Spleen (tissue), 11 donors: Measurements from ENCODE around the gene GARNL3. TPM values are rescaled to one million over a fixed set of nuclear protein-coding genes. Genes with fewer than 3 reads are reported as not detected.
A peak's percentile ranks its signal among the peaks of the same experiment; 100 is the strongest.

Source experiments
- DNase-seq: peaks from one replicate; pipeline ENCODE4 v3.0.0-alpha.2; 2020
- H3K27ac ChIP-seq, 8 donors: fragments of 200-600 bp; sonication (generic) in 7 of 8; 1 replicate in 4 of 8; 2 replicates in 4 of 8; pipeline versions ENCODE4 v1.5.0 to v1.8.0; 2016 to 2021; ENCODE audit warnings: inconsistent platforms in 4 of 8, mild to moderate bottlenecking in 4 of 8, moderate library complexity in 1 of 8
- H3K27me3 ChIP-seq, 7 donors: fragments of 200-600 bp; sonication (generic) in 6 of 7; replicated peaks in 1 of 7; 1 replicate in 4 of 7; 2 replicates in 3 of 7; pipeline versions ENCODE4 v1.5.0 to v1.8.0; 2016 to 2021; ENCODE audit warnings: inconsistent platforms in 3 of 7, mild to moderate bottlenecking in 1 of 7
- H3K36me3 ChIP-seq, 6 donors: fragments of 200-600 bp; sonication (generic) in 5 of 6; 1 replicate in 4 of 6; 2 replicates in 2 of 6; pipeline versions ENCODE4 v1.5.0 to v1.8.0; 2016 to 2021; ENCODE audit warnings: inconsistent platforms in 2 of 6
- H3K4me1 ChIP-seq, 6 donors: fragments of 200-600 bp; sonication (generic) in 5 of 6; 1 replicate in 3 of 6; 2 replicates in 3 of 6; pipeline versions ENCODE4 v1.5.0 to v1.8.0; 2016 to 2021; ENCODE audit warnings: inconsistent platforms in 3 of 6
- H3K4me3 ChIP-seq, 8 donors: fragments of 200-600 bp; sonication (generic) in 7 of 8; 1 replicate in 4 of 8; 2 replicates in 4 of 8; pipeline versions ENCODE4 v1.5.0 to v1.8.0; 2016 to 2021; ENCODE audit warnings: inconsistent platforms in 4 of 8, mild to moderate bottlenecking in 4 of 8, moderate library complexity in 2 of 8
- H3K9me3 ChIP-seq, 8 donors: fragments of 200-600 bp; sonication (generic) in 7 of 8; 1 replicate in 4 of 8; 2 replicates in 4 of 8; pipeline versions ENCODE4 v1.5.0 to v1.8.0; 2016 to 2021; ENCODE audit warnings: inconsistent platforms in 4 of 8
- POLR2A ChIP-seq, 3 donors: fragments of 450-650 bp; IDR thresholded peaks; one replicate each; pipeline ENCODE4 v1.5.1; 2017; ENCODE audit warnings: antibody characterized with exemption in 3 of 3, mild to moderate bottlenecking in 1 of 3
- POLR2AphosphoS5 ChIP-seq, 3 donors: sonication (generic); formaldehyde crosslinking; IDR thresholded peaks; one replicate each; pipeline ENCODE4 v1.5.1; 2017; ENCODE audit warnings: antibody characterized with exemption in 3 of 3
- WGBS, 5 donors: extraction: QIAGEN DNeasy Blood & Tissue Kit in 3 of 5; methylation state at CpG; one replicate each; pipeline versions ENCODE4 v1.1.5 to v1.1.7; 2013 to 2018; 5-methylcytosine and 5-hydroxymethylcytosine counted together
- intact Hi-C: fragments of 100-400 bp; cut with DNase I; formaldehyde crosslinking; loops from one replicate; pipeline ENCODE4 v1.15.0; 2023; ENCODE audit warnings: low total_unique reads
- polyA plus RNA-seq, 3 donors: library from polyadenylated mRNA; stranded (reverse); fragments of 200-250 nt; gene quantifications; one replicate each; pipeline ENCODE4 v1.2.1, GENCODE V29; 2013
- total RNA-seq, 7 donors: library from RNA; depleted of rRNA in 3 of 7; stranded (reverse); fragments of >200 nt in 3 of 7; fragmentation: NEBNext Ultra II Directional in 4 of 7; extraction: Animal tissue kit (Norgen Biotek cat#: 25700) in 4 of 7; gene quantifications; one replicate each; pipeline versions ENCODE4 v1.1.0 to v1.2.1, GENCODE V29; 2016 to 2021
- TF ChIP-seq, protein P1 (sequence below), 11 experiments: fragments of 200-600 bp in 7 of 11; fragments of 450-650 bp in 4 of 11; sonication (generic) in 4 of 11; IDR thresholded peaks in 8 of 11; conservative IDR thresholded peaks in 3 of 11; 1 replicate in 7 of 11; 2 replicates in 4 of 11; pipeline versions ENCODE4 v1.4.0 to v1.8.0; 2016 to 2021; ENCODE audit warnings: antibody characterized with exemption in 11 of 11, inconsistent platforms in 4 of 11, mild to moderate bottlenecking in 1 of 11
- donor health status: healthy with polysubstance abuse.
- donor health status: DM: no; HTN: no; CAD: no; lungs with moderate emphysema.
- donor health status: DM: no; HTN: no; CAD: no.
- donor health status: Bipolar disorder and iron deficiency.
- donor health status: healthy.
- donor health status: DM: no; HTN: no; CAD: no.
- donor health status: DM: yes; HTN: yes; CAD: no.

The GARNL3 gene
- total and polyA plus RNA-seq, 10 donors: 2.1 to 14.7 (median 10.0) TPM

DNA sequence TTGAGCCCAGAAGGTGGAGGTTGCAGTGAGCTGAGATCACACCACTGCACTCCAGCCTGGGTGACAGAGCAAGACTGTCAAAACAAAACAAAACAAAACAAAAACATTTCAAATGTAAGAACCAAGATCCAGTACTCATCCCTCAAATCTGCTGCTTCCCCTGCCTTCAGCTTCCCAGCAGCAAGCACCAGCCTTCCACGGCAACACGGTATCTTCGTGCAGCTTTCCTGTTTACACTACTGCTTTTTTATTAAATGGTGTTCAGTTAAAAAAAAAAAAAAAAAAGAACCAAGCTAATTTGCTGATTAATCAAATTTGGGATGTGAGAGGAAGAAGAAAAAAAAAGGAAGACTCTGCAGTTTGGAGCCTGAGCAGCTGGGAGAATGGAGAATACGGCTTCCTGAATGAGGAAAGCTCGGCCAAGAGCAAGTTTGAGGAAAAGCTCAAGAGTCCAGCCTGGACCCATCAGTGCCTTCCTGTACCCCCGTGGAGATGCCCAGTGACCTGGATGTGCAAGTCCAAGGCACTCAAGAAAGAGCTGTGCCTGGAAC is 104.4 kb downstream of the GARNL3 start:
- 25 to 34% (median 29%) methylated on average over 6 of the region's 6 CpGs for WGBS, 5 donors
- H3K27me3 ChIP-seq: peaks cover 0 to 14% (median 0%) of the 10 kb centered on the region in 7 donors
- DNase-seq: peak; percentile 43
- peaks cover 0 to 12% (median 0%) of the 10 kb centered on the region in 6 donors for H3K36me3 ChIP-seq
- H3K4me3 ChIP-seq: no peak overlapping the region
- no peaks in the 10 kb centered on the region for H3K9me3 ChIP-seq
- no peak for TF ChIP-seq POLR2AphosphoS5 (IDR thresholded peaks at IDR 0.05)
- TF ChIP-seq POLR2A (IDR thresholded peaks at IDR 0.05): no peak
- TF ChIP-seq, protein P1, sequence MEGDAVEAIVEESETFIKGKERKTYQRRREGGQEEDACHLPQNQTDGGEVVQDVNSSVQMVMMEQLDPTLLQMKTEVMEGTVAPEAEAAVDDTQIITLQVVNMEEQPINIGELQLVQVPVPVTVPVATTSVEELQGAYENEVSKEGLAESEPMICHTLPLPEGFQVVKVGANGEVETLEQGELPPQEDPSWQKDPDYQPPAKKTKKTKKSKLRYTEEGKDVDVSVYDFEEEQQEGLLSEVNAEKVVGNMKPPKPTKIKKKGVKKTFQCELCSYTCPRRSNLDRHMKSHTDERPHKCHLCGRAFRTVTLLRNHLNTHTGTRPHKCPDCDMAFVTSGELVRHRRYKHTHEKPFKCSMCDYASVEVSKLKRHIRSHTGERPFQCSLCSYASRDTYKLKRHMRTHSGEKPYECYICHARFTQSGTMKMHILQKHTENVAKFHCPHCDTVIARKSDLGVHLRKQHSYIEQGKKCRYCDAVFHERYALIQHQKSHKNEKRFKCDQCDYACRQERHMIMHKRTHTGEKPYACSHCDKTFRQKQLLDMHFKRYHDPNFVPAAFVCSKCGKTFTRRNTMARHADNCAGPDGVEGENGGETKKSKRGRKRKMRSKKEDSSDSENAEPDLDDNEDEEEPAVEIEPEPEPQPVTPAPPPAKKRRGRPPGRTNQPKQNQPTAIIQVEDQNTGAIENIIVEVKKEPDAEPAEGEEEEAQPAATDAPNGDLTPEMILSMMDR (IDR thresholded peaks at IDR 0.05 in 8 of 11, conservative IDR thresholded peaks at IDR 0.05 in 3 of 11): no peak
- intact Hi-C loops: no loop called here
- H3K27ac ChIP-seq: peak overlapping the region in 4 of 8 donors; percentile 5 to 63 (median 40)
- peaks cover 0 to 17% (median 3%) of the 10 kb centered on the region in 6 donors for H3K4me1 ChIP-seq

DNA sequence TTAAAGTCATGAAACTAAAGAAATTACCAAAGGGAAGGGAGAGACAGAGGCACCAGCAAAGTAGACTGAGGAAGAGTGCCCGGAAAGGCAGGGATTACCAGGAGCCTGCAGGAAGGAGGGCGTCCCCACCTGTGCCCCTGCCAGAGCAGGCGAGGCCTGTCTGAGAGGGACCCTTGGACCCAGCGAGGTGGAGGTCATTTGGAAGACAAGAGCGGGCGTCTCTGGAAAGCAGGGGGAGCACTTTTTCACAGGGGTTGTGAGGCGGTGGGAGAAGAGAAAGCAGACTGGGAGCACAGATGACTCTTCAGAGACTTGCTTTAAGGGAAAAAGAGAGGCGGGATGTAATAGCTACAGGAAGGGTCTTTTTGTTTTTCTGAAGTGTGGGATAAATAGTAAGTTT is 104.9 kb downstream of the GARNL3 start:
- no peak overlapping the region for H3K4me3 ChIP-seq
- 77 to 89% (median 87%) methylated on average over 8 of the region's 8 CpGs for WGBS, 5 donors
- peak; percentile 36 for DNase-seq
- H3K9me3 ChIP-seq: no peaks in the 10 kb centered on the region
- TF ChIP-seq POLR2A (IDR thresholded peaks at IDR 0.05) (no peak), POLR2AphosphoS5 (IDR thresholded peaks at IDR 0.05) (no peak)
- TF ChIP-seq, protein P1 (IDR thresholded peaks at IDR 0.05 in 8 of 11, conservative IDR thresholded peaks at IDR 0.05 in 3 of 11): no peak
- H3K36me3 ChIP-seq: peaks cover 0 to 12% (median 0%) of the 10 kb centered on the region in 6 donors
- H3K27me3 ChIP-seq: peaks cover 0 to 16% (median 0%) of the 10 kb centered on the region in 7 donors
- intact Hi-C loops: no loop called here
- peaks cover 0 to 17% (median 3%) of the 10 kb centered on the region in 6 donors for H3K4me1 ChIP-seq
- H3K27ac ChIP-seq: peak overlapping the region in 5 of 8 donors; percentile 5 to 63 (median 42)

DNA sequence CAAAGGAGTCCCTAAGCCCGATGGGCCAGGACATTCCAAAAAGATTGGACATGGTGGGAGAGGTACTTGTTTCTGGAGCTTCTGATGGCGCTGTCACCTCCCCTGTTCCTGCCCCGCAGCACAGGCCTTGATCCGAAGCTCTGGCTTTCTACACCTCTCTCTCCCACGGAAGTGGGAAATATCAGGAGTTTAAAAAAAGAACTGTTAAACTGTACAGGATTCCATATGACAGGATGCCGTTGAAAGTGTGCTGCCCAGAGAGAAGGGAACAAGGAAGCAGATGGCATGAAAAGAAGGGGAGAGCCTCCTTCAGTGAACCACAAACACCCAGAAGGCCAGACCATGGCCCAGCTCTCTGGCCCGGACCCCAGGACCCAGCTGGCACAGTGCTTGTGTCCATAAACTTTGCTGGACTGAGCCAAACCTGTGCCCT is 105.6 kb downstream of the GARNL3 start:
- peaks cover 0 to 16% (median 0%) of the 10 kb centered on the region in 7 donors for H3K27me3 ChIP-seq
- intact Hi-C loops: no loop called here
- no peaks in the 10 kb centered on the region for H3K9me3 ChIP-seq
- H3K4me3 ChIP-seq: no peak overlapping the region
- 14 to 35% (median 19%) methylated on average over 7 of the region's 7 CpGs for WGBS, 5 donors
- H3K27ac ChIP-seq: peak overlapping the region in 5 of 8 donors; percentile 5 to 63 (median 42)
- H3K4me1 ChIP-seq: peaks cover 0 to 17% (median 3%) of the 10 kb centered on the region in 6 donors
- H3K36me3 ChIP-seq: peaks cover 0 to 5% (median 0%) of the 10 kb centered on the region in 6 donors
- TF ChIP-seq, protein P1 (IDR thresholded peaks at IDR 0.05 in 8 of 11, conservative IDR thresholded peaks at IDR 0.05 in 3 of 11): no peak
- TF ChIP-seq POLR2A (IDR thresholded peaks at IDR 0.05) (no peak), POLR2AphosphoS5 (IDR thresholded peaks at IDR 0.05) (no peak)
- DNase-seq: peak; percentile 55
